ENCODE measurements around the gene VKORC1L1. TPM values are rescaled to one million over a fixed set of nuclear protein-coding genes. Genes with fewer than 3 reads are reported as not detected.
A peak's percentile ranks its signal among the peaks of the same experiment; 100 is the strongest.
"Not testable (repeated sequence)": the region's sequence is repeated elsewhere in the genome, so short reads cannot be mapped to it uniquely, and the experiment has no call there.

The VKORC1L1 gene
- total RNA-seq, 1 experiment from 2014 or later = 31.7 TPM

GRCh38 chr7:65873582-65874193, 814 bp downstream of the VKORC1L1 start:
- H3K9me3 ChIP-seq (ENCODE audit: insufficient read depth, low read depth); H3K27ac ChIP-seq; H3K9me2 ChIP-seq (ENCODE audit: insufficient read depth); BruUV-seq (replicated peaks); POLR2A ChIA-PET (ENCODE audit: unreplicated experiment); H3F3A ChIP-seq (ENCODE audit: insufficient read depth, low read depth); H3K27me3 ChIP-seq (ENCODE audit: insufficient read depth, low read depth); H4K20me1 ChIP-seq (ENCODE audit: insufficient read depth); H3K4me1 ChIP-seq (replicated peaks; ENCODE audit: insufficient read depth); H3K36me3 ChIP-seq (ENCODE audit: low read depth); CTCF ChIA-PET: not testable (repeated sequence)
- intact Hi-C loops (cut with micrococcal nuclease; ENCODE audit: unreplicated experiment) = loop anchor here (10.0 kb wide), 1 partner anchor 119 kb away; no protein-coding TSS in a partner anchor
- Histone ChIP-seq H3K4me3 (peak overlapping the region; percentile 72), H3K4me2 (peak overlapping the region; percentile 80), H3K79me2 (ENCODE audit: low read depth) (peaks cover 46% of the 10 kb centered on the region), H2AFZ (peak overlapping the region; percentile 72)
- peak in 1 of 2 experiments; percentile 40 for DNase-seq

- H3K27ac ChIP-seq; H2AFZ ChIP-seq; H3K4me1 ChIP-seq (replicated peaks; ENCODE audit: insufficient read depth); H3K4me2 ChIP-seq; H3K4me3 ChIP-seq; H3K9me3 ChIP-seq (ENCODE audit: insufficient read depth, low read depth); H3F3A ChIP-seq (ENCODE audit: insufficient read depth, low read depth); H3K27me3 ChIP-seq (ENCODE audit: insufficient read depth, low read depth); CTCF ChIA-PET; H3K36me3 ChIP-seq (ENCODE audit: low read depth); DNase-seq; H4K20me1 ChIP-seq (ENCODE audit: insufficient read depth); H3K9me2 ChIP-seq (ENCODE audit: insufficient read depth); BruUV-seq (replicated peaks); POLR2A ChIA-PET (ENCODE audit: unreplicated experiment): not testable (repeated sequence)
- intact Hi-C loops (cut with micrococcal nuclease; ENCODE audit: unreplicated experiment) = loop anchor here (10.0 kb wide), 1 partner anchor 121 kb away; no protein-coding TSS in a partner anchor
- peaks cover 49% of the 10 kb centered on the region for H3K79me2 ChIP-seq (ENCODE audit: low read depth)
Observed at GRCh38 chr7:65875715-65876114, 2.8 kb downstream of the VKORC1L1 start.

- H3K4me2 ChIP-seq; H3K36me3 ChIP-seq (ENCODE audit: low read depth); POLR2A ChIA-PET (ENCODE audit: unreplicated experiment); H3K4me1 ChIP-seq (replicated peaks; ENCODE audit: insufficient read depth); H3F3A ChIP-seq (ENCODE audit: insufficient read depth, low read depth); DNase-seq; H3K27me3 ChIP-seq (ENCODE audit: insufficient read depth, low read depth); H3K27ac ChIP-seq; H3K9me2 ChIP-seq (ENCODE audit: insufficient read depth); H2AFZ ChIP-seq; H4K20me1 ChIP-seq (ENCODE audit: insufficient read depth); H3K4me3 ChIP-seq; BruUV-seq (replicated peaks); H3K9me3 ChIP-seq (ENCODE audit: insufficient read depth, low read depth): not testable (repeated sequence)
- peaks cover 41% of the 10 kb centered on the region for H3K79me2 ChIP-seq (ENCODE audit: low read depth)
- intact Hi-C loops (cut with micrococcal nuclease; ENCODE audit: unreplicated experiment) = loop anchor here (10.0 kb wide), 1 partner anchor 125 kb away; no protein-coding TSS in a partner anchor
- CTCF ChIA-PET = interaction anchor here (0.6 kb wide), 1 partner anchor 52 kb away, joined by 4 read pairs; no protein-coding TSS in a partner anchor
Observed at GRCh38 chr7:65879292-65880153, 6.6 kb downstream of the VKORC1L1 start.

GRCh38 chr7:65880242-65880641, 7.4 kb downstream of the VKORC1L1 start:
- H3K36me3 ChIP-seq (ENCODE audit: low read depth); intact Hi-C loops (cut with micrococcal nuclease; ENCODE audit: unreplicated experiment); H3K9me3 ChIP-seq (ENCODE audit: insufficient read depth, low read depth); H3K4me1 ChIP-seq (replicated peaks; ENCODE audit: insufficient read depth); H3K4me2 ChIP-seq; H3F3A ChIP-seq (ENCODE audit: insufficient read depth, low read depth); H3K4me3 ChIP-seq; H3K27me3 ChIP-seq (ENCODE audit: insufficient read depth, low read depth); CTCF ChIA-PET; H2AFZ ChIP-seq; DNase-seq; H3K27ac ChIP-seq; H4K20me1 ChIP-seq (ENCODE audit: insufficient read depth); POLR2A ChIA-PET (ENCODE audit: unreplicated experiment); BruUV-seq (replicated peaks); H3K9me2 ChIP-seq (ENCODE audit: insufficient read depth): not testable (repeated sequence)
- H3K79me2 ChIP-seq (ENCODE audit: low read depth) = peaks cover 33% of the 10 kb centered on the region

DNA sequence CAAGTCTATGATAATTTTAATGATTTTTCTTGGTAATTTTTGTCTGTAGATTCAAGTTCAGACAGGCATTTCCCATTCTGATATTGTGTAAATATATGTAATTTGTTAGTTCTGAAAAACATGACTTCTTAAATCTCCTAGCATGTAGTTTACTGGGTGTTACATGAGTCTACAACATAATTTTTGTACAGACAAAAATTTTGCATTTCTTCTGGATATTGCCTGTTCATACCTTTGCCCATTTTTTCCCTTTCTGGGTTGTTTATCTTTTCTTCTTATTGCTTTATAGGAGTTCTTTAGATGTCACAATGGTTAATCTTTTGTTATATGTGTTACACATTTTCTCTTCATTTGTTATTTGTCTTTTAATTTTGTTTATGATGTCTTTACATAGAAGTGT, 12.1 kb downstream of the VKORC1L1 start:
- H3K79me2 ChIP-seq (ENCODE audit: low read depth); H3K9me2 ChIP-seq (ENCODE audit: insufficient read depth); BruUV-seq (replicated peaks): not testable (repeated sequence)

DNA sequence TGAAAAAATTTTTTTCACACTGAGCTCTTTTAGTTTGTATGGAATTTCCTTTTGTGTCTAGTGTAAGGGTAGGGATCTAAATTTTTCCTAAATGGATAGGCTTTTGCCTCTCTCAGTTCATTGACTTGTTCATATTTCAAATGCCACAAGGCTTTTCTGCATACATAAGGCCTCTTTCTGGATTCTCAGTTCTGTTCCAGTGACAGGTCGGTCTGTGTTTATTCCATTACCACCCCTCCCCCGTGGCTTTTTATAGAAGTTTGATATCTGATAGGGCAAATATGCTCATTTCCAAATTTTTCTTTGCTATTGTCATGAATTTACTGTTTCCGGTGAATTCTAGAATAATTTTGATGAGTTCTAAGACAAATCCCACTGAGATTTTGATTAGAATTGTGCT, 12.7 kb downstream of the VKORC1L1 start:
- H3K79me2 ChIP-seq (ENCODE audit: low read depth) = not testable (repeated sequence)

More for the DNA sequence above, 12.1 kb downstream of the VKORC1L1 start:
- CTCF ChIA-PET; H3K36me3 ChIP-seq (ENCODE audit: low read depth); H3K9me3 ChIP-seq (ENCODE audit: insufficient read depth, low read depth); H3K27me3 ChIP-seq (ENCODE audit: insufficient read depth, low read depth); H3K4me1 ChIP-seq (replicated peaks; ENCODE audit: insufficient read depth); POLR2A ChIA-PET (ENCODE audit: unreplicated experiment); intact Hi-C loops (cut with micrococcal nuclease; ENCODE audit: unreplicated experiment); H3K4me3 ChIP-seq; H4K20me1 ChIP-seq (ENCODE audit: insufficient read depth); H3K4me2 ChIP-seq; H2AFZ ChIP-seq; H3K27ac ChIP-seq; H3F3A ChIP-seq (ENCODE audit: insufficient read depth, low read depth); DNase-seq: not testable (repeated sequence)

DNA sequence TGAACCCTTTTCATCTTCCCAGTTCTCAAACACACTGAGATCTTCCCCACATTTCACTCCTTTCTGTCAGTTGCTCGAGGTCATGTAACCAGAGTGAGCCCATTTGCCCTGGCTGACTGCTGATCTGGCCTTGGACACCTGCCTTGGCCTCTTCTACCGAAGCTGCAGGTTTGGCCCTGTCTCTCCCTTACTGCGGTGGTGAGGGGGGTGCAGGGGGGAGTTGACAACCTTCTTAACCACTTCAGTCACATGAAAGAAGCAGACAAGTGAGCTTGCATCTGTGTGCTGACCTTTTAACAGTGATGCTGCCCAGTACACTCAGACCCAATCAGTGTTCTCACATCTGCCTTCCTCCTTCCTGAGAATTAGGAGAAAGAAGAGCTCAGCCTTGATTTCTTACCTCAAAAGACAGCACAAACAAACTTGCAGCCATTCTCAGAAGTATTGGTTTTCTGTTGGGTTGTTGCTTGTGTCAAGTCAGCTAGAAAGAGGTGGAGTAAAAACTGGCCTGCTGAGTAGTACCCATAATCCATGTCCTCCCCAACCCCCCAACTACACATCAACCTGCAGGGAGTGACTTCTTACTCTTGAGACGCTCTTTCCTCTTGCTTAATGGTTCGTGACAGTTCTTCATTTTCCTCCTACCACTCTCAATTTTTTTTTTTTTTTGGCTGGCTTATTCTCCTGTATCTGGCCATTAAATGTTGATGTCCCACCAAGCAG, 15.7 kb downstream of the VKORC1L1 start:
- CTCF ChIA-PET; H3K9me3 ChIP-seq (ENCODE audit: insufficient read depth, low read depth); H3K4me2 ChIP-seq; H3F3A ChIP-seq (ENCODE audit: insufficient read depth, low read depth); H3K9me2 ChIP-seq (ENCODE audit: insufficient read depth); H4K20me1 ChIP-seq (ENCODE audit: insufficient read depth); H3K79me2 ChIP-seq (ENCODE audit: low read depth); H3K27ac ChIP-seq; intact Hi-C loops (cut with micrococcal nuclease; ENCODE audit: unreplicated experiment); H3K27me3 ChIP-seq (ENCODE audit: insufficient read depth, low read depth); H3K4me3 ChIP-seq; H2AFZ ChIP-seq; H3K36me3 ChIP-seq (ENCODE audit: low read depth); BruUV-seq (replicated peaks); DNase-seq; H3K4me1 ChIP-seq (replicated peaks; ENCODE audit: insufficient read depth): not testable (repeated sequence)
- POLR2A ChIA-PET (ENCODE audit: unreplicated experiment) = interaction anchor here (0.6 kb wide), 1 partner anchor 20 kb away, joined by 3 read pairs; no protein-coding TSS in a partner anchor

More for the DNA sequence above, 12.7 kb downstream of the VKORC1L1 start:
- H3K27me3 ChIP-seq (ENCODE audit: insufficient read depth, low read depth); DNase-seq; H3K9me2 ChIP-seq (ENCODE audit: insufficient read depth); H3K4me1 ChIP-seq (replicated peaks; ENCODE audit: insufficient read depth); H3F3A ChIP-seq (ENCODE audit: insufficient read depth, low read depth); H3K4me3 ChIP-seq; H4K20me1 ChIP-seq (ENCODE audit: insufficient read depth); H3K9me3 ChIP-seq (ENCODE audit: insufficient read depth, low read depth); intact Hi-C loops (cut with micrococcal nuclease; ENCODE audit: unreplicated experiment); H3K4me2 ChIP-seq; H2AFZ ChIP-seq; H3K36me3 ChIP-seq (ENCODE audit: low read depth); BruUV-seq (replicated peaks); POLR2A ChIA-PET (ENCODE audit: unreplicated experiment); CTCF ChIA-PET; H3K27ac ChIP-seq: not testable (repeated sequence)
